OCI-LY7 (cell line): ENCODE data around the gene SDR39U1. TPM values are rescaled to one million over a fixed set of nuclear protein-coding genes. Genes with fewer than 3 reads are reported as not detected.

Source experiments
- BruUV-seq: library from RNA; stranded (reverse); fragments of 400-500 nt; replicated peaks from 2 replicates; lab custom pipeline; 2021; lab: Mats Ljungman, UMichigan
- CTCF ChIA-PET: fragments of 300-600 bp; sonication (Branson Sonifier 250); formaldehyde crosslinking; loops from one replicate; lab custom pipeline; 2022; ENCODE audit warnings: antibody characterized with exemption; ENCODE audit not compliant: unreplicated experiment; lab: Charles Lee
- POLR2A ChIA-PET: fragments of 300-600 bp; sonication (Branson Sonifier 250); formaldehyde crosslinking; loops from one replicate; lab custom pipeline; 2022; ENCODE audit warnings: antibody characterized with exemption; lab: Charles Lee
- DNase-seq: peaks from one replicate; pipeline ENCODE4 v3.0.0-alpha.2; 2015; ENCODE audit warnings: low spot score
- H2AFZ ChIP-seq: fragments of 200-600 bp; sonication (generic), shearing (Covaris generic); 2 replicates; pipeline ENCODE4 v1.6.1; 2014; ENCODE audit warnings: mild to moderate bottlenecking, antibody characterized with exemption, low read length, moderate library complexity
- H3K27ac ChIP-seq: fragments of 200-600 bp; sonication (generic); 2 replicates; pipeline ENCODE4 v1.5.1; 2014; ENCODE audit warnings: mixed run types, low read depth, mild to moderate bottlenecking, moderate library complexity, low read length, inconsistent platforms; ENCODE audit not compliant: poor library complexity, severe bottlenecking
- H3K36me3 ChIP-seq: fragments of 200-600 bp; sonication (generic); 2 replicates; pipeline ENCODE4 v1.6.1; 2014; ENCODE audit warnings: mild to moderate bottlenecking, antibody characterized with exemption, low read length, moderate library complexity, mixed read lengths; ENCODE audit not compliant: insufficient read depth
- H3K4me1 ChIP-seq: fragments of 200-600 bp; sonication (generic); 2 replicates; pipeline ENCODE4 v1.5.1; 2014; ENCODE audit warnings: mild to moderate bottlenecking, low read length; ENCODE audit not compliant: insufficient read depth, poor library complexity, severe bottlenecking
- H3K4me2 ChIP-seq: fragments of 200-600 bp; sonication (generic); 2 replicates; pipeline ENCODE4 v1.6.1; 2014; ENCODE audit warnings: mild to moderate bottlenecking, low read length
- H3K4me3 ChIP-seq: fragments of 200-600 bp; sonication (generic); 2 replicates; pipeline ENCODE4 v1.5.1; 2014; ENCODE audit warnings: mild to moderate bottlenecking, low read depth, low read length; ENCODE audit not compliant: poor library complexity, severe bottlenecking
- H3K79me2 ChIP-seq: fragments of 200-600 bp; sonication (generic); 2 replicates; pipeline ENCODE4 v1.6.1; 2016; ENCODE audit warnings: low read depth, mild to moderate bottlenecking, low read length, moderate library complexity, mixed read lengths; ENCODE audit not compliant: insufficient read depth
- H3K9me2 ChIP-seq: fragments of 200-600 bp; sonication (generic); 2 replicates; pipeline ENCODE4 v1.6.1; 2016; ENCODE audit warnings: mild to moderate bottlenecking, low read length, mixed read lengths; ENCODE audit not compliant: insufficient read depth
- H3K9me3 ChIP-seq: fragments of 200-600 bp; sonication (generic); 2 replicates; pipeline ENCODE4 v1.6.1; 2014; ENCODE audit warnings: mild to moderate bottlenecking, mixed run types, low read length, mixed read lengths
- H4K20me1 ChIP-seq: fragments of 200-600 bp; sonication (generic); 2 replicates; pipeline ENCODE4 v1.6.1; 2014; ENCODE audit warnings: mild to moderate bottlenecking, antibody characterized with exemption, low read length, moderate library complexity, mixed read lengths; ENCODE audit not compliant: insufficient read depth
- CTCF ChIP-seq: fragments of 200-600 bp; sonication (generic); conservative IDR thresholded peaks from 2 replicates; pipeline ENCODE4 v1.5.1; 2014; ENCODE audit warnings: mild to moderate bottlenecking, antibody characterized with exemption, low read length, moderate library complexity, mixed read lengths
- EZH2phosphoT487 ChIP-seq: fragments of 200-600 bp; sonication (generic); IDR thresholded peaks from 2 replicates; pipeline ENCODE4 v1.6.1; 2018; ENCODE audit warnings: low read depth, borderline replicate concordance, mild to moderate bottlenecking, mixed run types, antibody characterized with exemption, low read length, moderate library complexity, mixed read lengths
- intact Hi-C: fragments of 100-400 bp; cut with micrococcal nuclease; formaldehyde crosslinking; loops from one replicate; pipeline ENCODE4 v1.10.0; 2022; ENCODE audit not compliant: unreplicated experiment
- total RNA-seq, 2 experiments: library from RNA; depleted of rRNA in 1 of 2; stranded (reverse); fragments of >200 nt in 1 of 2; shearing (Covaris generic) in 1 of 2; gene quantifications; 2 replicates each; pipeline ENCODE4 v1.2.3, GENCODE V29; 2014 to 2022

SDR39U1 gene
- total RNA-seq, 2 experiments from 2014 or later, result 51.4 to 103 TPM

- ChIA-PET CTCF (no interaction called here), POLR2A (interaction anchor here (0.9 to 2.1 kb wide), 3 partner anchors 11 to 52 kb away, joined by 4 to 12 read pairs (median 4); no protein-coding TSS in a partner anchor)
- Histone ChIP-seq H3K4me1 (no peaks in the 10 kb centered on the region), H4K20me1 (no peaks in the 10 kb centered on the region), H3K27ac (no peak overlapping the region), H3K4me2 (no peak overlapping the region), H3K9me2 (no peaks in the 10 kb centered on the region), H2AFZ (no peak overlapping the region), H3K4me3 (no peak overlapping the region), H3K79me2 (no peaks in the 10 kb centered on the region), H3K36me3 (no peaks in the 10 kb centered on the region), H3K9me3 (no peaks in the 10 kb centered on the region)
- BruUV-seq, result no TSS peak
- no peak for TF ChIP-seq EZH2phosphoT487
- no peak for TF ChIP-seq CTCF
- intact Hi-C loops, result no loop called here
- no peak for DNase-seq
Observed at GRCh38 chr14:24414077-24414476, 28.5 kb downstream of the SDR39U1 start.

- no peak overlapping the region for H3K27ac ChIP-seq
- H3K4me1 ChIP-seq, result no peaks in the 10 kb centered on the region
- H4K20me1 ChIP-seq, result no peaks in the 10 kb centered on the region
- H3K9me3 ChIP-seq, result no peaks in the 10 kb centered on the region
- H3K9me2 ChIP-seq, result no peaks in the 10 kb centered on the region
- no peaks in the 10 kb centered on the region for H3K79me2 ChIP-seq
- H3K4me3 ChIP-seq, result no peak overlapping the region
- BruUV-seq, result no TSS peak
- ChIA-PET POLR2A (no interaction called here), CTCF (interaction anchor here (1.0 kb wide), 1 partner anchor 14 kb away, joined by 3 read pairs; no protein-coding TSS in a partner anchor)
- intact Hi-C loops, result loop anchor here (1.0 kb wide), 2 partner anchors 45 to 83 kb away; no protein-coding TSS in a partner anchor
- H3K4me2 ChIP-seq, result no peak overlapping the region
- TF ChIP-seq EZH2phosphoT487 (no peak), CTCF (peak; percentile 77)
- peak; percentile 66 for DNase-seq
- H2AFZ ChIP-seq, result no peak overlapping the region
- H3K36me3 ChIP-seq, result no peaks in the 10 kb centered on the region
Observed at GRCh38 chr14:24411443-24412389, 30.9 kb downstream of the SDR39U1 start.
